Ovary (tissue), 3 donors: ENCODE results near the gene ANO2.
"Not testable (repeated sequence)": the region's sequence is repeated elsewhere in the genome, so short reads cannot be mapped to it uniquely, and the experiment has no call there.

ENCODE experiments used
- CTCF ChIP-seq, 3 donors: fragments of 450-650 bp in 2 of 3; fragments of 200-600 bp in 1 of 3; IDR thresholded peaks; one replicate each; pipeline versions ENCODE4 v1.5.1 to v1.8.0; 2016 to 2022; ENCODE audit warnings: antibody characterized with exemption in 3 of 3, mild to moderate bottlenecking in 1 of 3
- EP300 ChIP-seq: sonication (generic); formaldehyde crosslinking; IDR thresholded peaks from one replicate; pipeline ENCODE4 v1.6.1; 2017; ENCODE audit warnings: antibody characterized with exemption
- donor health status: DM: no; HTN: no; CAD: no.

GRCh38 chr12:5537026-5537615, 407.9 kb downstream of the ANO2 start:
- TF ChIP-seq CTCF (IDR thresholded peaks at IDR 0.05); EP300: not testable (repeated sequence)
